H1 (cell line): ENCODE measurements around the gene BRCC3. TPM values are rescaled to one million over a fixed set of nuclear protein-coding genes. Genes with fewer than 3 reads are reported as not detected.

ENCODE experiments used
- CTCF ChIA-PET: fragments of 300-600 bp; sonication (Branson Sonifier 250); formaldehyde crosslinking; loops from one replicate; lab custom pipeline; 2021; ENCODE audit not compliant: partially characterized antibody; lab: Charles Lee
- POLR2A ChIA-PET: fragments of 300-600 bp; sonication (Branson Sonifier 250); formaldehyde crosslinking; loops from one replicate; lab custom pipeline; 2021; ENCODE audit warnings: inconsistent platforms; ENCODE audit not compliant: partially characterized antibody; lab: Charles Lee
- DNase-seq, 2 experiments: peaks; one replicate each; pipeline versions ENCODE4 v3.0.0 to v3.0.0-alpha.2; 2010 to 2022; ENCODE audit warnings: low spot score in 2 of 2, low read depth in 1 of 2, mixed read lengths in 1 of 2
- FAIRE-seq: peaks from 2 replicates; lab custom pipeline; 2011; peaks lifted over from hg19 to GRCh38; lab: Jason Lieb, UNC
- H2AFZ ChIP-seq: 2 replicates; pipeline ENCODE4 v1.8.1; 2012; ENCODE audit warnings: low read length, inconsistent platforms
- H2AK5ac ChIP-seq: 2 replicates; pipeline ENCODE4 v1.6.1; 2013; ENCODE audit warnings: low read depth, low read length
- H2BK120ac ChIP-seq: replicated peaks from 2 replicates; pipeline ENCODE3; 2013; ENCODE audit warnings: low read depth, low read length, inconsistent platforms
- H2BK12ac ChIP-seq: 2 replicates; pipeline ENCODE4 v1.6.1; 2013; ENCODE audit warnings: low read depth, low read length
- H2BK15ac ChIP-seq: 2 replicates; pipeline ENCODE4 v1.6.1; 2013; ENCODE audit warnings: low read length
- H2BK20ac ChIP-seq: 2 replicates; pipeline ENCODE4 v1.6.1; 2013; ENCODE audit warnings: low read length
- H2BK5ac ChIP-seq: 2 replicates; pipeline ENCODE4 v1.6.1; 2013; ENCODE audit warnings: low read depth, low read length
- H3K14ac ChIP-seq: 2 replicates; pipeline ENCODE4 v1.6.1; 2013; ENCODE audit warnings: inconsistent platforms; ENCODE audit not compliant: insufficient read length
- H3K18ac ChIP-seq: 2 replicates; pipeline ENCODE4 v1.6.1; 2013; ENCODE audit warnings: low read length; ENCODE audit errors: extremely low read depth
- H3K23ac ChIP-seq: 2 replicates; pipeline ENCODE4 v1.6.1; 2013; ENCODE audit warnings: inconsistent platforms; ENCODE audit not compliant: insufficient read length
- H3K23me2 ChIP-seq: 2 replicates; pipeline ENCODE4 v1.6.1; 2013; ENCODE audit warnings: low read depth, low read length
- H3K27ac ChIP-seq: 2 replicates; pipeline ENCODE4 v1.6.1; 2011; ENCODE audit warnings: low read depth, low read length, inconsistent platforms
- H3K27me3 ChIP-seq, 4 experiments: replicated peaks in 1 of 4; 1 replicate in 1 of 4; 2 replicates in 3 of 4; pipeline versions ENCODE4 v1.6.1 to v1.8.1; 2011 to 2013; ENCODE audit warnings: low read length in 3 of 4, mild to moderate bottlenecking in 3 of 4, inconsistent platforms in 2 of 4, mixed read lengths in 2 of 4, moderate library complexity in 1 of 4; ENCODE audit not compliant: control insufficient read depth in 3 of 4, insufficient read depth in 3 of 4; ENCODE audit errors: extremely low read depth in 1 of 4
- H3K36me3 ChIP-seq, 4 experiments: 2 replicates each; pipeline versions ENCODE4 v1.6.1 to v1.8.1; 2011 to 2013; ENCODE audit warnings: mild to moderate bottlenecking in 4 of 4, low read length in 3 of 4, moderate library complexity in 2 of 4, control low read depth in 1 of 4, inconsistent platforms in 1 of 4; ENCODE audit not compliant: insufficient read depth in 4 of 4, control insufficient read depth in 2 of 4
- H3K4ac ChIP-seq: replicated peaks from 2 replicates; pipeline ENCODE3; 2013; ENCODE audit warnings: low read length, low read depth, mixed read lengths, inconsistent platforms; ENCODE audit not compliant: insufficient read length
- H3K4me1 ChIP-seq, 4 experiments: replicated peaks in 1 of 4; 1 replicate in 1 of 4; 2 replicates in 3 of 4; pipeline versions ENCODE4 v1.6.1 to v1.8.1; 2011 to 2013; ENCODE audit warnings: low read length in 3 of 4, inconsistent platforms in 2 of 4, mixed read lengths in 1 of 4; ENCODE audit not compliant: insufficient read depth in 4 of 4, control insufficient read depth in 3 of 4
- H3K4me2 ChIP-seq, 2 experiments: 2 replicates each; pipeline versions ENCODE4 v1.6.1 to v1.8.1; 2011 to 2013; ENCODE audit warnings: low read depth in 2 of 2, low read length in 2 of 2, control low read depth in 1 of 2, inconsistent platforms in 1 of 2, mild to moderate bottlenecking in 1 of 2; ENCODE audit not compliant: insufficient read depth in 1 of 2
- H3K4me3 ChIP-seq, 4 experiments: fragments of 200-600, 300-600 bp in 1 of 4; sonication (generic), shearing (Covaris generic), sonication (Bioruptor Twin) in 1 of 4; 2 replicates each; pipeline versions ENCODE4 v1.5.1 to v1.8.1; 2011 to 2016; ENCODE audit warnings: low read length in 4 of 4, low read depth in 3 of 4, control low read depth in 2 of 4, inconsistent platforms in 2 of 4, mild to moderate bottlenecking in 2 of 4, mixed read lengths in 1 of 4, moderate library complexity in 1 of 4; ENCODE audit not compliant: insufficient read depth in 2 of 4; ENCODE audit errors: extremely low read depth in 1 of 4
- H3K56ac ChIP-seq: replicated peaks from 2 replicates; pipeline ENCODE3; 2013; ENCODE audit warnings: low read depth, mild to moderate bottlenecking, mixed read lengths, low read length, inconsistent platforms; ENCODE audit not compliant: insufficient read length
- H3K79me1 ChIP-seq: 2 replicates; pipeline ENCODE4 v1.6.1; 2013; ENCODE audit warnings: low read depth, low read length, control low read depth
- H3K79me2 ChIP-seq, 2 experiments: 2 replicates each; pipeline versions ENCODE4 v1.6.1 to v1.8.1; 2012 to 2013; ENCODE audit warnings: low read length in 2 of 2, mild to moderate bottlenecking in 2 of 2, inconsistent platforms in 1 of 2; ENCODE audit not compliant: insufficient read depth in 2 of 2, control insufficient read depth in 1 of 2
- H3K9ac ChIP-seq, 4 experiments: replicated peaks in 1 of 4; 1 replicate in 1 of 4; 2 replicates in 3 of 4; pipeline versions ENCODE4 v1.6.1 to v1.8.1; 2011 to 2013; ENCODE audit warnings: low read depth in 3 of 4, low read length in 3 of 4, control low read depth in 2 of 4, mild to moderate bottlenecking in 2 of 4, moderate library complexity in 2 of 4, inconsistent platforms in 1 of 4; ENCODE audit errors: extremely low read depth in 1 of 4
- H3K9me3 ChIP-seq, 2 experiments: 2 replicates each; pipeline versions ENCODE4 v1.6.1 to v1.8.1; 2012 to 2013; ENCODE audit warnings: mild to moderate bottlenecking in 2 of 2, moderate library complexity in 2 of 2, control low read depth in 1 of 2, inconsistent platforms in 1 of 2, low read depth in 1 of 2, low read length in 1 of 2, mixed read lengths in 1 of 2; ENCODE audit not compliant: insufficient read depth in 2 of 2
- H4K20me1 ChIP-seq, 2 experiments: replicated peaks in 1 of 2; 2 replicates each; pipeline versions ENCODE3 to v1.8.1; 2011 to 2013; ENCODE audit warnings: inconsistent platforms in 2 of 2, low read length in 2 of 2, mild to moderate bottlenecking in 1 of 2; ENCODE audit not compliant: insufficient read depth in 2 of 2, control insufficient read depth in 1 of 2
- H4K5ac ChIP-seq: 2 replicates; pipeline ENCODE4 v1.6.1; 2013; ENCODE audit warnings: low read length, low read depth, mixed read lengths, inconsistent platforms; ENCODE audit not compliant: insufficient read length
- H4K8ac ChIP-seq: 2 replicates; pipeline ENCODE4 v1.8.0; 2013; ENCODE audit warnings: mild to moderate bottlenecking, moderate library complexity, low read length, inconsistent platforms; ENCODE audit not compliant: insufficient read depth; ENCODE audit errors: extremely low read depth
- H4K91ac ChIP-seq: replicated peaks from 2 replicates; pipeline ENCODE3; 2013; ENCODE audit warnings: low read length, mixed read lengths, inconsistent platforms; ENCODE audit not compliant: insufficient read length
- ATF2 ChIP-seq: IDR thresholded peaks from 2 replicates; pipeline ENCODE4 v1.6.1; 2012; ENCODE audit warnings: low read length, inconsistent platforms
- CTCF ChIP-seq, 3 experiments: IDR thresholded peaks; 1 replicate in 2 of 3; 2 replicates in 1 of 3; pipeline versions ENCODE4 v1.5.1 to v1.6.1; 2011; ENCODE audit warnings: low read length in 3 of 3, mild to moderate bottlenecking in 3 of 3, inconsistent platforms in 2 of 3, low read depth in 1 of 3, moderate library complexity in 1 of 3; ENCODE audit not compliant: insufficient read depth in 1 of 3; ENCODE audit errors: control extremely low read depth in 1 of 3
- KDM1A ChIP-seq: fragments of 200-600, 300-600 bp; sonication (generic); IDR thresholded peaks from 2 replicates; pipeline ENCODE4 v1.7.1; 2016; ENCODE audit warnings: mild to moderate bottlenecking, low read length, borderline replicate concordance
- RAD21 ChIP-seq, 2 experiments: IDR thresholded peaks in 1 of 2; conservative IDR thresholded peaks in 1 of 2; 2 replicates each; pipeline ENCODE4 v1.6.1; 2011; ENCODE audit warnings: low read depth in 2 of 2, low read length in 2 of 2, improper control_type of control experiment in 1 of 2, inconsistent platforms in 1 of 2, mild to moderate bottlenecking in 1 of 2, moderate library complexity in 1 of 2
- YY1 ChIP-seq: IDR thresholded peaks from 2 replicates; pipeline ENCODE4 v1.6.1; 2011; ENCODE audit warnings: low read depth, mild to moderate bottlenecking, low read length
- WGBS, 2 experiments: shearing (Covaris generic) in 1 of 2; methylation state at CpG; one replicate each; pipeline versions ENCODE4 v1.1.6 to v1.1.7; 2013 to 2015; ENCODE audit warnings: low lambda C conversion rate in 2 of 2, mixed read lengths in 2 of 2, inconsistent platforms in 1 of 2, low coverage in 1 of 2, missing lambda C conversion rate in 1 of 2; ENCODE audit not compliant: insufficient replicate concordance in 2 of 2, insufficient coverage in 1 of 2, insufficient read length in 1 of 2; ENCODE audit errors: extremely low coverage in 1 of 2, missing lambda C conversion rate in 1 of 2; 5-methylcytosine and 5-hydroxymethylcytosine counted together
- polyA plus RNA-seq, 7 experiments: library from polyadenylated mRNA; depleted of rRNA in 3 of 7; stranded (reverse) in 5 of 7; unstranded in 2 of 7; fragments of >200 nt in 5 of 7; fragments of 200-250 nt in 2 of 7; gene quantifications; 1 replicate in 5 of 7; 2 replicates in 1 of 7; 4 replicates in 1 of 7; pipeline versions ENCODE4 v1.2.1 to v1.2.3, GENCODE V29; 2011 to 2013; ENCODE audit warnings: missing spikeins in 2 of 7, mixed read lengths in 2 of 7
- total RNA-seq: library from RNA; stranded (reverse); fragmentation: NEBNext Ultra II Directional; extraction: Animal tissue kit (Norgen Biotek cat#: 25700); gene quantifications from 2 replicates; pipeline ENCODE4 v1.2.1, GENCODE V29; 2021

Gene BRCC3
- total and polyA plus RNA-seq, 2 of the 8 experiments (the other 6 are each of a cell fraction or from before 2014, with no cell fraction given), result 13.1 to 23.2 TPM

GRCh38 chrX:155048977-155049619 is 22.2 kb upstream of the BRCC3 start:
- Histone ChIP-seq H3K23ac (no peak overlapping the region), H3K9me3 (no peaks in the 10 kb centered on the region), H2BK120ac (no peak overlapping the region), H3K56ac (no peak overlapping the region), H2AFZ (no peak overlapping the region), H4K5ac (no peak overlapping the region), H3K18ac (no peak overlapping the region), H3K4me1 (peaks cover 0 to 7% (median 2%) of the 10 kb centered on the region in 4 experiments; a peak in 2 of 7 replicates), H2AK5ac (no peak overlapping the region), H3K4ac (no peak overlapping the region), H4K20me1 (no peaks in the 10 kb centered on the region), H2BK5ac (no peak overlapping the region), H3K14ac (no peak overlapping the region), H2BK12ac (no peak overlapping the region), H3K79me1 (no peaks in the 10 kb centered on the region), H3K23me2 (no peaks in the 10 kb centered on the region), H2BK20ac (no peak overlapping the region), H3K9ac (no peak overlapping the region), H4K91ac (no peak overlapping the region), H3K36me3 (no peaks in the 10 kb centered on the region), H3K27ac (no peak overlapping the region), H2BK15ac (no peak overlapping the region), H3K27me3 (no peaks in the 10 kb centered on the region), H3K4me3 (no peak overlapping the region), H3K79me2 (no peaks in the 10 kb centered on the region), H3K4me2 (no peak overlapping the region), H4K8ac (no peak overlapping the region)
- DNase-seq (peak in 1 of 2 experiments; percentile 68), FAIRE-seq (peak; percentile 57)
- WGBS, 2 experiments, result 42% methylated on average over 9 of the region's 9 CpGs; no CpG with 5 or more reads in 1 of the 2 experiments
- CTCF ChIA-PET, result interaction anchor here (0.6 to 1.6 kb wide), 7 partner anchors 11 to 64 kb away, joined by 3 to 4 read pairs (median 3); no protein-coding TSS in a partner anchor
- POLR2A ChIA-PET, result interaction anchor here (0.6 to 1.0 kb wide), 2 partner anchors 21 to 190 kb away, joined by 3 read pairs; no protein-coding TSS in a partner anchor
- TF ChIP-seq CTCF (IDR thresholded peaks at IDR 0.05; ENCODE audit: control extremely low read depth in 1 of 3, insufficient read depth in 1 of 3, low read depth in 1 of 3, low read length in 3 of 3) (peak; percentile 73 to 79 (median 76)), YY1 (0 out of 2 replicates have a peak, but pooled peaks have one; percentile 6), KDM1A (no peak), RAD21 (IDR thresholded peaks at IDR 0.05 in 1 of 2, conservative IDR thresholded peaks at IDR 0.05 in 1 of 2; ENCODE audit: low read depth in 2 of 2, low read length in 2 of 2) (peak; percentile 21 to 47; a peak in 3 of 4 replicates), ATF2 (no peak)
